Hematopoietic multipotent progenitor cell (in vitro differentiated cells): ENCODE measurements around the gene MSANTD3. TPM values are rescaled to one million over a fixed set of nuclear protein-coding genes. Genes with fewer than 3 reads are reported as not detected.
"Not testable (repeated sequence)": the region's sequence is repeated elsewhere in the genome, so short reads cannot be mapped to it uniquely, and the experiment has no call there.

ENCODE experiments used
- DNase-seq, 3 donors: peaks; one replicate each; pipeline ENCODE4 v3.0.0-alpha.2; 2011 to 2015; ENCODE audit warnings: low read depth in 2 of 3, low spot score in 2 of 3
- total RNA-seq: library from RNA; depleted of rRNA; stranded (reverse); fragments of >200 nt; gene quantifications from one replicate; pipeline ENCODE4 v1.2.3, GENCODE V29; 2012

MSANTD3 gene
- total RNA-seq, 1 donor: 13.2 TPM

GRCh38 chr9:100427366-100428263, 672 bp downstream of the MSANTD3 start:
- DNase-seq: peak in 2 of 3 donors; percentile 21 to 46

- DNase-seq: peak in 1 of 3 donors; percentile 0
Observed at GRCh38 chr9:100428871-100429654, 2.1 kb downstream of the MSANTD3 start.

- no peak for DNase-seq
Observed at GRCh38 chr9:100430286-100430940, 3.5 kb downstream of the MSANTD3 start.

- DNase-seq: no peak
Observed at GRCh38 chr9:100431886-100432285, 4.9 kb downstream of the MSANTD3 start.

GRCh38 chr9:100432736-100433135, 5.8 kb downstream of the MSANTD3 start:
- DNase-seq: no peak

- no peak for DNase-seq
Observed at GRCh38 chr9:100436571-100436970, 9.6 kb downstream of the MSANTD3 start.

- DNase-seq: peak; percentile 37 to 80 (median 60)
Observed at GRCh38 chr9:100437860-100438805, 11.2 kb downstream of the MSANTD3 start.

GRCh38 chr9:100440071-100440470, 13.1 kb downstream of the MSANTD3 start:
- DNase-seq: no peak

GRCh38 chr9:100440487-100440886, 13.5 kb downstream of the MSANTD3 start:
- DNase-seq: not testable (repeated sequence)

- DNase-seq: no peak
Observed at GRCh38 chr9:100441911-100442361, 15.0 kb downstream of the MSANTD3 start.

- DNase-seq: no peak
Observed at GRCh38 chr9:100443781-100444768, 17.1 kb downstream of the MSANTD3 start.

GRCh38 chr9:100445161-100445902, 18.4 kb downstream of the MSANTD3 start:
- DNase-seq: no peak

- DNase-seq: no peak
Observed at GRCh38 chr9:100445903-100446549, 19.1 kb downstream of the MSANTD3 start.

GRCh38 chr9:100447041-100447440, 20.1 kb downstream of the MSANTD3 start:
- DNase-seq: no peak

- DNase-seq: no peak
Observed at GRCh38 chr9:100448266-100448665, 21.3 kb downstream of the MSANTD3 start.

GRCh38 chr9:100449420-100449819, 22.5 kb downstream of the MSANTD3 start:
- no peak for DNase-seq

GRCh38 chr9:100452894-100453293, 26.0 kb downstream of the MSANTD3 start:
- no peak for DNase-seq
